Left ventricle myocardium inferior (tissue), 1 donor: ENCODE measurements around the gene DCP1B. TPM values are rescaled to one million over a fixed set of nuclear protein-coding genes. Genes with fewer than 3 reads are reported as not detected.

Experiments used
- DNase-seq: peaks from one replicate; pipeline ENCODE4 v3.0.0-alpha.2; 2020
- H3K27ac ChIP-seq: fragments of 200-600 bp; replicated peaks from 2 replicates; pipeline ENCODE4 v1.8.0; 2021
- H3K27me3 ChIP-seq: fragments of 200-600 bp; 2 replicates; pipeline ENCODE4 v1.8.0; 2021; ENCODE audit warnings: low read depth
- H3K36me3 ChIP-seq: fragments of 200-600 bp; 2 replicates; pipeline ENCODE4 v1.8.0; 2021
- H3K4me1 ChIP-seq: fragments of 200-600 bp; 2 replicates; pipeline ENCODE4 v1.8.0; 2021
- H3K4me3 ChIP-seq: fragments of 200-600 bp; 2 replicates; pipeline ENCODE4 v1.8.0; 2021; ENCODE audit warnings: mild to moderate bottlenecking, moderate library complexity
- H3K9me3 ChIP-seq: fragments of 200-600 bp; replicated peaks from 2 replicates; pipeline ENCODE4 v1.8.0; 2021
- intact Hi-C: fragments of 100-400 bp; cut with micrococcal nuclease; formaldehyde crosslinking; loops from one replicate; pipeline ENCODE4 v1.11.0; 2022
- total RNA-seq: library from RNA; stranded (reverse); fragmentation: NEBNext Ultra II Directional; extraction: Animal tissue kit (Norgen Biotek cat#: 25700); gene quantifications from one replicate; pipeline ENCODE4 v1.2.1, GENCODE V29; 2021
- TF ChIP-seq, protein P1 (sequence below): fragments of 200-600 bp; IDR thresholded peaks from 2 replicates; pipeline ENCODE4 v1.8.0; 2021; ENCODE audit warnings: antibody characterized with exemption, mild to moderate bottlenecking, borderline replicate concordance
- donor health status: DM: no; HTN: yes; CAD: no; lungs with severe emphysema.

Gene DCP1B
- total RNA-seq, 1 donor from 2014 or later, result 1.7 TPM

DNA sequence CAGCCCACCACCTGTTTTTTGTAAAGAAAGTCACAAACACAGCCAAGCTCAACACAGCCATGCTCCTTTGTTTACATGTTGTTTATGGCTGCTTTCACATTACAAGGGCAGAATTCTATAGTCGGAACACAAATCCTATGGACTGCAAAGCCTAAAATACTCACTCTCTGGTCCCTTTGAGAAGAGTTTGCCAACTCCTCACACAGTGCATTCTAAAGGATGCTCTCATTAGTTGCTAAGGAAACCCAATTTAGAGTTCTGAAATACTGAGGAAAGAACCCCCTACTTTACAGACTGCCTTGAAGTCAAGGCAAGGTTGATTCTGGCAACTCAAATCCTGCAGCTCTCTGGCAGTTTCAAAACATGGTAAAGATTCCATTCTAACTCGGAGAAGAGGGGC lies 38.3 kb downstream of the DCP1B start:
- intact Hi-C loops, result no loop called here
- Histone ChIP-seq H3K9me3 (no peaks in the 10 kb centered on the region), H3K27ac (no peak overlapping the region), H3K27me3 (no peaks in the 10 kb centered on the region), H3K4me3 (no peak overlapping the region), H3K4me1 (peaks cover 36% of the 10 kb centered on the region), H3K36me3 (peaks cover 11% of the 10 kb centered on the region)
- TF ChIP-seq, protein P1, sequence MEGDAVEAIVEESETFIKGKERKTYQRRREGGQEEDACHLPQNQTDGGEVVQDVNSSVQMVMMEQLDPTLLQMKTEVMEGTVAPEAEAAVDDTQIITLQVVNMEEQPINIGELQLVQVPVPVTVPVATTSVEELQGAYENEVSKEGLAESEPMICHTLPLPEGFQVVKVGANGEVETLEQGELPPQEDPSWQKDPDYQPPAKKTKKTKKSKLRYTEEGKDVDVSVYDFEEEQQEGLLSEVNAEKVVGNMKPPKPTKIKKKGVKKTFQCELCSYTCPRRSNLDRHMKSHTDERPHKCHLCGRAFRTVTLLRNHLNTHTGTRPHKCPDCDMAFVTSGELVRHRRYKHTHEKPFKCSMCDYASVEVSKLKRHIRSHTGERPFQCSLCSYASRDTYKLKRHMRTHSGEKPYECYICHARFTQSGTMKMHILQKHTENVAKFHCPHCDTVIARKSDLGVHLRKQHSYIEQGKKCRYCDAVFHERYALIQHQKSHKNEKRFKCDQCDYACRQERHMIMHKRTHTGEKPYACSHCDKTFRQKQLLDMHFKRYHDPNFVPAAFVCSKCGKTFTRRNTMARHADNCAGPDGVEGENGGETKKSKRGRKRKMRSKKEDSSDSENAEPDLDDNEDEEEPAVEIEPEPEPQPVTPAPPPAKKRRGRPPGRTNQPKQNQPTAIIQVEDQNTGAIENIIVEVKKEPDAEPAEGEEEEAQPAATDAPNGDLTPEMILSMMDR, result no peak
- no peak for DNase-seq

- H3K36me3 ChIP-seq, result peaks cover 17% of the 10 kb centered on the region
- intact Hi-C loops, result no loop called here
- no peak for DNase-seq
- H3K27ac ChIP-seq, result no peak overlapping the region
- H3K9me3 ChIP-seq, result peaks cover 5% of the 10 kb centered on the region
- TF ChIP-seq, protein P1, result no peak
- no peak overlapping the region for H3K4me3 ChIP-seq
- H3K4me1 ChIP-seq, result peaks cover 14% of the 10 kb centered on the region
- no peaks in the 10 kb centered on the region for H3K27me3 ChIP-seq
Observed at GRCh38 chr12:1962051-1963020, 41.9 kb downstream of the DCP1B start.

- Histone ChIP-seq H3K4me1 (no peaks in the 10 kb centered on the region), H3K27ac (no peak overlapping the region), H3K27me3 (no peaks in the 10 kb centered on the region), H3K9me3 (peaks cover 5% of the 10 kb centered on the region), H3K36me3 (peaks cover 26% of the 10 kb centered on the region), H3K4me3 (no peak overlapping the region)
- DNase-seq, result no peak
- TF ChIP-seq, protein P1, result no peak
- intact Hi-C loops, result no loop called here
Observed at GRCh38 chr12:1956716-1957115, 47.5 kb downstream of the DCP1B start.

DNA sequence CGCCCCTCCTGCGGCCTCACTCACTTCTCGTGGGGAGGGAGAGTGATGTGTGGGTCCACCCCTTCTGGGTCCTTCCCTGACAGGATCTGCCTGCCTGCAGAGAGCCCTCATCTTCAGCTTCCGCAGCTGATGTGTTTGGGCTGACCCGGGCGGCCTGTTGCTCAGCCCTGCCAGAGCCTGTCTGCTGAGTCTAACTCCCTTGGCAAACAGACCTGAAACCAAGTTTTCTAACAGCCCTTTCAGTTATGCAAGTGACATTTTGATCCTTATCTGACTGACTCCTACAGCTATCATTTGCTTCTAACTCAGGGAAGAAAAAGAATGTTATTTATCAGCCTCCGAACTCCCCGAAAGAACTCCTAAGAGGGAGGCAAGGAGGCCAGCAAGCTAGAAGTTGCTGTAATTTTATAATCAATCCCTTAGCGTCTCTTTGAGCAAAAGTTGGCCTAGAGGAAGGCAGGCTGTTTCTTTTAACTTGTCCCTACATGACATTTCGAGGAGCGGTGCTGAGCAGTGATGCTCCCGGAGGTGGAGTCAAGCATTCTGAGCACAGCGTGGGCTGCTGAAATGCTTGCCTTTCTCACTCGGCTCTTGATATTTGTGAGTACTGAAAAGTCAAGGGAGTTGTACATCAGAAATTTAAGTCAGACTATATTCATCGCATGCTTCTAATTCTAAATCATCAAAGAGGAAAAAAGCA lies 54.3 kb downstream of the DCP1B start:
- Histone ChIP-seq H3K36me3 (peaks cover 58% of the 10 kb centered on the region), H3K27me3 (no peaks in the 10 kb centered on the region), H3K9me3 (no peaks in the 10 kb centered on the region), H3K4me1 (peaks cover 7% of the 10 kb centered on the region), H3K4me3 (no peak overlapping the region), H3K27ac (peak overlapping the region; percentile 60)
- DNase-seq, result no peak
- intact Hi-C loops, result loop anchor here (10.0 kb wide), 1 partner anchor 295 kb away; no protein-coding TSS in a partner anchor
- TF ChIP-seq, protein P1, result no peak

DNA sequence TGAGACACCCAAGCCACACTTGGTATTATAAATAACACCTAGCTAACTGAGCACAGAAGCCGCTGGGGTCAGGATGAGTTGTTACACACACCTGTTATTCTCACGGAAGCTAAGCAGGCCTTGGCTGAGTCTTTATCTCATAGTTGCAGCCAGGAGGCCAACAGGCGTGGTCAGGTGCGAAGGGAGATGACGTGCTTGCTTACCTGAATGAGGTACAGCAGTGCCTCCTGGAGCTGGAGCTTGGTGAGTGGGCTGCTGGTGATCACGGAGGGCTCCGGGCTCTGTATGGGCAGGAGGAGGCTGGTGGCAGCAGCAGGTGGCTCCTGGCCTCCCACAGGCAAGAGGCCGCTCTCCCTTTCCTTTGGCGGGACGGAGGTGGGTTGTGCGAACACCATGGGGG lies 55.4 kb downstream of the DCP1B start:
- H3K4me1 ChIP-seq, result peaks cover 7% of the 10 kb centered on the region
- TF ChIP-seq, protein P1, result no peak
- intact Hi-C loops, result loop anchor here (10.0 kb wide), 1 partner anchor 294 kb away; no protein-coding TSS in a partner anchor
- peaks cover 59% of the 10 kb centered on the region for H3K36me3 ChIP-seq
- DNase-seq, result no peak
- H3K27ac ChIP-seq, result peak overlapping the region; percentile 60
- H3K4me3 ChIP-seq, result no peak overlapping the region
- no peaks in the 10 kb centered on the region for H3K27me3 ChIP-seq
- no peaks in the 10 kb centered on the region for H3K9me3 ChIP-seq
